HG03460 (cell line): ENCODE measurements around the gene CSTF2.
"Not testable (repeated sequence)": the region's sequence is repeated elsewhere in the genome, so short reads cannot be mapped to it uniquely, and the experiment has no call there.

ENCODE experiments used
- ATAC-seq: cut with Tn5 transposase; IDR thresholded peaks from one replicate; pipeline ENCODE4 v1.9.1; 2021; ENCODE audit not compliant: unreplicated experiment

Gene CSTF2

GRCh38 chrX:100819837-100820666, at the start of gene CSTF2:
TSS of gene CSTF2 (plus strand) at chrX:100820391. CDS start at chrX:100820417, 26 bp downstream.
- peak; percentile 99 for ATAC-seq

DNA sequence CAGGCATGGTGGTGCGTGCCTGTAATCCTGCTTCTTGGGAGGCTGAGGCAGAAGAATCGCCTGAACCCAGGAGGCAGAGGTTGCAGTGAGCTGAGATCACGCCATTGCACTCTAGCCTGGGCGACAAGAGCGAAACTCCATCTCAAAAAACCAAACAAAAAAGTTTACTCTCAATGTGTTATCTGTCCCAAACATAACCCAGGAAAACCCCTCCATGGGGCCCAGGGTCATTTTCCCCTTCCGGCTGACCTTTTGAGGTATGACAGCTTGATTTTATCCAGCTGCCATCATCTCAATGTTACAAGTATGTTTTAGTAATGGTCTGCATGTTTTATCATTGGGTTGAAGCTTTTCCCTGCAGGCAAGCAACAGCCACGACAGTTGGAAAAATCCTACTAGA, 23.8 kb upstream of the CSTF2 start:
- not testable (repeated sequence) for ATAC-seq

DNA sequence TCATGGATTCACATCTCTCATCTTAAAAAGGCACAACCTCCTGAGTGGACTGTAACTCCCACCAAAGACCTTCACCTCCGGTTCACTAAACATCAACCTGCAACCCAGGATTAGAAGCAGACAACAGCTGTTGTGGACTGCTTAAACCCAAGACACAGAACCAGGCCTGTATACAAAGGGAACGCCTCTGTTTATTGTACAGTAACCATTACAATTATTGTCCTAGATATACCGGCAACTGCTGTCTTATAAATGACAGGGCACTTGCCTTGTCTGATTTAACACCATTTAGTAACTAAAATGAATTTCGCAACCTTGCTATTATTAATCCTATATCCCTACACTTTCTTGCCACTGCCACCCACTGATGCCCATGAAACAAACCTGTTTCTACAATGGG, 22.8 kb upstream of the CSTF2 start:
- no peak for ATAC-seq

DNA sequence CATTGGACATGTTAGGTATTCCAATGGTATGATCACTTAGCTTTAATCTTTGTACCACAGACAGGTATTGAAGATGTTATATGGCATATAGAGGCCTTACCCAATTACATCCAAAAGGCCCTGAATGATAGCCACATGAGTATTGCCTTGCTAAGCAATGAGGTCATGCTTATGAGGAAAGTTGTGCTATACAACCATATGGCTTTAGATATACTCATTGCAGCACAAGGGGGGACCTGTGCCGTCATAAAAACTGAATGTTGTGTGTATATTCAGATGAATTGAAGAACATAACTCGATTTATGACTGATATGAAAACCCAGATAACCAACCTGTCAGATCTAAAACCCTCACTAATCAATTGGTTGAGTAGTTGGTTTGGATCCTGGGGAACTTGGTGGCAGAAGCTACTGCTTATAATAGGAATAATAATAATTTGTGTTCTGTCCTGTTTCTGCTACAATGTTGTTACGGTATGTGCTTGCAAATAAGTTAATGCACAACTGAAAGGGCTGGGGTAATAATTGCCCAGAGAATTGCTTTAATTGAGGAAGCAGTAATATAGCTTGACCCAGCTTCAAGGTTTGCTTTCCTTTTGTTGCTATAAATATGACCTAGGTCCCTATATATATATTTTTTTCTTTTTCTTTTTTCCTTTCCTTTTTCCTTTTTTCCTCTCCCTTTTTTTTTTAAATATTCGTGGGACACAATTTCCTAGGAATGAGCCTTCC, 21.5 kb upstream of the CSTF2 start:
- ATAC-seq, result no peak

DNA sequence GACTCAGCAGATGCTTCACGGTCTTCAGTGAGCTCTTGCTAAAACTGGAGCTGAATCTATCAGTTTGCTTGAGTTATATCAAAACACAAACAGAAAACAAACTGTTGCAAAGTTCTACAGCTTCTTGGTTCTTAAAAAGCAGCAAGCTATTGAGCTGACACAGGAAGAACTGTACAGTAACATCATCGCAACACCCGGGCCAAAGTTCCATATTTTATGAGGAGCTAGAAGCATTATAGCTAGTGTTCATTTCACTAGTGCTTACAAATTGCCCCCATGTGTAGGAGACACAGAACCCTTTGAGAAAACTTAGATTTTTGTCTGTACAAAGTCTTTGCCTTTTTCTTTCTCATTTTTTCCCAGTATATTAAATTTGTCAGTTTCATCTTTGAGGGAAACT, 17.3 kb upstream of the CSTF2 start:
- ATAC-seq, result no peak

DNA sequence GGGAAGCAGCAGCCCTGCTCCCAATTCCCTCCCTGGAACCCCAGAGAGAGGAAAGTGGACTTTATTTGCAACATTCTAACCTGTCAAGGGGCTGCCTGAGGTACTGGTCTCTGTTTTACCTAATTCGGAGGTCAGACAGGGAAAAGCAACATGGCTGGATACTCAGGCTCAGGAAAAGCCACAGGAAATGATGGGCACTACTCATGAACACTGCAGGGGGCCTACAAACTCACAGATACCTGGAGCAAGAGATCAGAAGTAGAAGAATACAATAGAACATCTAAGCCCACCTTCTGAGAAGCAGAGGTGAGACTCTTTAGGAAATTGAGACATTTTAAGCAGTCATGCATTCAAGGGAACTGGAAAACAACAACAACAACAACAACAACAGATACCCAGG, 15.4 kb upstream of the CSTF2 start:
- no peak for ATAC-seq

GRCh38 chrX:100808265-100808664, 11.9 kb upstream of the CSTF2 start:
- ATAC-seq, result not testable (repeated sequence)

DNA sequence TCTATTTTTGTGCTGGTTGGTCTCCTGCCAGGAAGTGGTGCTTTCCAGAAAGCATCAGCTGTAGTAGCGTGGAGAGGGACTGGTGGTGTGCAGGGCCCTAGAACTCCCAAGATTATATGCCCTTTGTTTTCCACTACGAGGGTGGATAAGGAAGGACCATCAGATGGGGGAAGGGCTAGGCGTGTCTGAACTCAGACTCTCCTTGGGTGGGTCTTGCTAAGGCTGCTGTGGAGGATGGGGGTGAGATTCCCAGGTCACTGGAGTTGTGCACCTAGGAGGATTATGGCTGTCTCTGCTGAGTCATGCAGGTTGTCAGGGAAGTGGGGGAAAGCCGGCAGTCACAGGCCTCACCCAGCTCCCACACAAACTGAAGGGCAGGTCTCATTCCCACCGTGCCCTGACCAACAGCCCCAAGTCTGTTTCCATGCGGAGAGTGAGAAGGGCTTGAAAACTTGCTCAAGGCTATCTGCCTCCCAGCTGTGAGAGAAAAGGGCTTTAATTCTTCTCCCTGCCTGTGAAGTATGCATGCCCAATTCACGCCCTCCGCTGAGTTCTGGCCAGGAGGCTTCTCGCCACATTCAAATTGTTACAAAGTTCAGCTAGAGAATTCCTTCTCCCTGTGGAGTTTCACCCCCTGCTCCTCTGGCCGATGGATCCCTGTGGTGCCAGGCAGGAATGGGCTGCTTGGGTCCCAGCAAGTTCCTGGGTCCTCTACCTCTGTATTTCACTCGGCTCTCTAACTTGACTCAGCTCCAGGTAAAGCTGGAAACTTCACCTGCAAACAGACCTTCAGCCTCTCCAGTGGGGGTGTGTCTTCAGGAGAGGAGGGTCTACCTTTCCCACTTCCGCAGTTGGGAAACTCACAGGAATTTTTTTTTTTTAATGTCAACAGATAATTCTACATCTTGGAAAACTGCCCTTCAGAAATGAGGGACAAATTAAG, 7.7 kb upstream of the CSTF2 start:
- ATAC-seq, result no peak

DNA sequence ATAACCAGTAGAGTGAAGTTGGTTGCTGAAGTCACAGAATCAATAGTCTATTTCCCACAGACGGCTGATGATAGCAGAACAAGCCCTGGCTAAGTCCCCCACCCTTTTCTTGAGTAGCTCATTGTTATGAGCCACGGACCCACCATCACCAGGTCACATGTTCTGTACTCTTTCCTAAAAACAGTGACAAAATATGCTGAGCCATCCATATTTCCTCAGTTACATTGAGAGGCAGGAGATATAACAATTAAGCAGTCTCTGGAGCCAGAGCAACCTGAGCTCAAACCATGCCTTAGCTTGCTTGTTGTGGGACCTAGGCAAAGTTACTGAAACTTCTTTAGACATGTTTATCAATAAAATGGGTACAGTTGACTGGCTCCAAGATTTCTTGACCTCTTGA, 2.9 kb upstream of the CSTF2 start:
- ATAC-seq, result no peak

GRCh38 chrX:100819534-100819836, 706 bp upstream of the CSTF2 start:
- ATAC-seq, result no peak

DNA sequence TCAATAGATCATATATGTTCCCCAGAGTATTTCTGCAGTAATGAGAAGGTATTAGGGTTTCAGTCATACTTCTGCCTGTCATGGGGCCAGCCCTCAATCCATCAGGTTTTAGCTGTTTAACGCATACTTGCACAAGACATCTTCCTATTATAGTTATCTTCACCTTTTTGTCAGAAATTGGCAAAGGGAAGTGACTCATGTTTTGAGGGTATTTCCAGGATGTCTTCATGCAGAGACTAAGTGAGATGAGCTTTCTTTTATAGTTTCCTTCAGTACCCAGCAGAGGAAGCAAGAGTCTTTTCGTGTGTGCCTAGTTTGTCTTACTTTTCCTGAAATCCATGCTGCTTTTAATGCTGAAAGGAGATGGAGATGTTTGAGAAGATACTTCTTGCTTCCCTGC, 9.5 kb downstream of the CSTF2 start:
- ATAC-seq, result peak; percentile 67

GRCh38 chrX:100830143-100830542, 10.0 kb downstream of the CSTF2 start:
- no peak for ATAC-seq

DNA sequence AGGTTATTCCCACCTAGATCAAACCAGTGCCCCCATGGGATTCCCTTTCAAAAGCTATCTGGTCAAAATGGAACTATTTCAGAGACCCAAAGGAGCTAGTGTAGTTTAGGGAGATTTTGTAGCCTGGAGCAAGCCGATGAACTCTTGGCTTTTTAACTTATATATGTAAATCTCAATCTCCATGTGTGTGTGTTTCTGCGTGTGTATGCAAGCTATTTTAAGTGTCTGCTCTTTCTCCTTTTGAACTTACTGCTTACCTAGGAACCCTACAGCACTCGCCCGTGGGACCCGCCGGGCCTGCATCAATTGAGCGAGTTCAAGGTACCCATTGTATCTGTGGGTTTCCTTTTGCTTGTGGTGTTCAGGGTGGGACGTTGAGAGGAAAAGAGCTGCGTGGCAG, 10.4 kb downstream of the CSTF2 start:
- no peak for ATAC-seq

GRCh38 chrX:100831219-100831946, 11.2 kb downstream of the CSTF2 start:
- ATAC-seq, result no peak

DNA sequence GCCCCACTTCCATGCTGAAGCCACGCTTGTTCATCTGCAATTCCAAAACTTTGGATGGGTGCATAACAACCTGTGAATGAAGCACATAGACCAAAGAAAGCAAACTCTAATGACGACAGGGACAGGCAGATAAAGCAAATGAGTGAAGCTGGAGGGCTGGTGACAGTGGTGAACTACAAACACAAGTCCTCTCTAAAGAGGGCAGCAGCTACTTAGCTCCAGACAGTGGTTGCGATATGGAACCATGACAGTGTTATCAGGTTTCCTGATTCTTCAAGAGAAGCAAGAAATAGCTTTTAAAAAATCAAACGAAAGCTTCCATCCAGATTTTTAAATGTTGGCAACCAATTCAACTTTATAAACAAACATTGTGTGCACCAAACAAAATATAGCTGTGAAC, 30.1 kb downstream of the CSTF2 start:
- no peak for ATAC-seq

- no peak for ATAC-seq
These were observed 32.6 kb downstream of the CSTF2 start for GRCh38 chrX:100852810-100853209.

- no peak for ATAC-seq
These were observed 43.2 kb downstream of the CSTF2 start for GRCh38 chrX:100863326-100863864.

GRCh38 chrX:100864657-100865391, 44.6 kb downstream of the CSTF2 start:
- no peak for ATAC-seq

DNA sequence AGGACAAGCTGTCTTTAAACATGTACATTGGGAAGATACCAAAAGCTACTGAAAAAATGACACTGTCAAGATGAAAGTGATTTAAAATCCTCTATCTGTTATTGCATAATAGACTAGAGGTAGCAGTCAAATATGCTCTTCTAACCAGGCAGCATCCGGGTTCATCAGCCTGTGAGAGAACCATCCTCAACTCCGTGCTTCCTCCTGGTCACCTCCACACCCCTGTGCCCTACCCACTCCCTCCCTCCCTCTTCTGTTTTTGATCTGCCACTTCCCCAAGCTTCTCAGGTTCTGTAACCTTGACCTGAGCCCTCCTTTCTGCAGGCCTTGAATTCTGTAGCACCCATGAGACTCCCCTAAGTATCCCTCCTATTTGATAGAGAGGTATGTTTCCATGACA, 48.1 kb downstream of the CSTF2 start:
- no peak for ATAC-seq

DNA sequence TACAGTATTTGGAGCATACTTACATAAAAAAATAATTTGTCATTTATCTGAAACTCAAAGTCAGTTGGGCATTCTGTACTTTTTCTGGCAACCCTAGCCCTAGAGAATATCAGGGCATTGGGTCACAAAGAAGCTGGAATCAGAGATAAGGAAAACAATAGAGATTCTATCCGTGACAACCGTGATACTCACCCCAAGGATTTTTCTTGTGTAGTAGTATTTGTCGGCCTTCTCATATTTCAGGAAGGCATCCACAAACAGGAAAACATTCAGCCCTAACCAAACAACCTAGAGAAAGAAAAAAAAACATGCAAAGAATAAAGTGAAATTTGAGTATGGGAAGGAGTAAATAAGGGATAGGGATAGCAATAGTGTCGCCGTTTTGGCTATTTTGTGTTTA, 50.3 kb downstream of the CSTF2 start:
- no peak for ATAC-seq
